PFSK-1 (cell line): ENCODE measurements around the gene LEMD2.

Experiments
- POLR2AphosphoS5 ChIP-seq: IDR thresholded peaks from 2 replicates; pipeline ENCODE4 v1.6.1; 2012; ENCODE audit warnings: low read depth, mild to moderate bottlenecking, control low read depth, low read length, moderate library complexity
- REST ChIP-seq, 2 experiments: IDR thresholded peaks; 2 replicates each; pipeline versions ENCODE4 v1.6.1 to v1.8.0; 2011 to 2012; ENCODE audit warnings: low read depth in 2 of 2, low read length in 2 of 2, control low read depth in 1 of 2, inconsistent platforms in 1 of 2, mild to moderate bottlenecking in 1 of 2, moderate library complexity in 1 of 2; ENCODE audit not compliant: insufficient read depth in 1 of 2
- SIN3A ChIP-seq: IDR thresholded peaks from 2 replicates; pipeline ENCODE4 v1.6.1; 2012; ENCODE audit warnings: mild to moderate bottlenecking, low read length, moderate library complexity, borderline replicate concordance; ENCODE audit not compliant: insufficient read depth

DNA sequence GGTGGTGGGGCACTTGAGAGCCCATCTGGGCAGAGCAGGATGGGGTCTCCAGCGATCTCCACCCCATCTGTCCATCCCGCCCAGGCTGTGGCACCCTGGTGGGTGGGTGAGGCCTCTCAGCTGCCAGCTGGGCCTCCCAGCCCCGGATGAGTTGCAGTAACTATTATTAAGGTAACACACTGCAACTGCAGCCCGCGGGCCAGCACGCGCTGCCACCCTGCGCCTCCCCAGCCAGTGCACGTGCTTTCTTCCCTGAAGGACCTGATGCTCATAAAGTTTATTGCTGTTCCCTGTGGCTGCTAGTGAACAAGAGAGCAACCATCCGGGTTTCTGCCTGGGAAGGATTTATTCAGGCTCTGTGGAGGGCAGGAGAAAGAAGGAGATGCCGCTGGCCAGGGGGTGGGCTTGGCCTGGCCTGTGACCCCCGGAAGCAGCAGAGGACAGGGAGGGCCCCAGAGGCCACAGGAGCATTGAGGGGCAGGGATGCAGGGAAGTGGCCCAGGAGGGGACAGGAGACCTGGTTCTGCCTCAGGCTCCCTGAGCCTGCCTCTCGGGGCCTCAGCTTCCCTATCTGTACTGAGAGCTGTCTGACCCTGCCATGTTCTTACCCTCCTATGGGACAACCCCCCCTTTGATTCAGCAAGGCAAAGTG lies 43.9 kb downstream of the LEMD2 start:
- TF ChIP-seq REST (IDR thresholded peaks at IDR 0.05; ENCODE audit: insufficient read depth in 1 of 2, low read depth in 2 of 2, low read length in 2 of 2) (no peak), POLR2AphosphoS5 (no peak), SIN3A (no peak)
